Esophagus squamous epithelium (tissue), 4 donors: ENCODE results near the gene OR11H12.
"Not testable (repeated sequence)": the region's sequence is repeated elsewhere in the genome, so short reads cannot be mapped to it uniquely, and the experiment has no call there.

ENCODE experiments used
- POLR2A ChIP-seq, 4 donors: fragments of 450-650 bp; IDR thresholded peaks; one replicate each; pipeline ENCODE4 v1.6.1; 2017; ENCODE audit warnings: antibody characterized with exemption in 4 of 4, mild to moderate bottlenecking in 4 of 4, moderate library complexity in 3 of 4
- TF ChIP-seq, protein P1 (sequence below), 6 experiments: fragments of 450-650 bp in 4 of 6; fragments of 200-600 bp in 2 of 6; sonication (generic) in 2 of 6; IDR thresholded peaks; one replicate each; pipeline ENCODE4 v1.5.1; 2016 to 2019; ENCODE audit warnings: antibody characterized with exemption in 6 of 6, mild to moderate bottlenecking in 4 of 6, moderate library complexity in 4 of 6

DNA sequence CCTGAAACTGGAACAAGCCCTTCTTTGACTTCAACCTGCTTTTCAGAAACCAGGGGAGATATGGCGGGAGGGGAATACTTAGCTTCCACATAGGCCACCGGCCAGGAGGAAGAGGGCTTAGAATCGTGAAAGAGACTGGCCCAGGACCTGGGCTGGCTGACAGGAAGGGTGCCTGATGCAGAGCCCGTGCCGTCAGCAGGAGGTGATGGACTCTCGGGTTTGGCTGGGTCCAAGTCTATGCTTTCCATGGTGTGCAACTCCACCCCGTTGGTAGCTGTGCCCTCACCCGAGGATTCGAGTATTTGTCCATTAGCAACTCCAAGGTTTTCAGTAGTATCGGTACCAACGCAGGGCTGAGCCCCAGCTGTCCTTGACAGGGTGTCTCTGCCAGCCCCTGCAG, 35.1 kb downstream of the OR11H12 start:
- TF ChIP-seq, protein P1, sequence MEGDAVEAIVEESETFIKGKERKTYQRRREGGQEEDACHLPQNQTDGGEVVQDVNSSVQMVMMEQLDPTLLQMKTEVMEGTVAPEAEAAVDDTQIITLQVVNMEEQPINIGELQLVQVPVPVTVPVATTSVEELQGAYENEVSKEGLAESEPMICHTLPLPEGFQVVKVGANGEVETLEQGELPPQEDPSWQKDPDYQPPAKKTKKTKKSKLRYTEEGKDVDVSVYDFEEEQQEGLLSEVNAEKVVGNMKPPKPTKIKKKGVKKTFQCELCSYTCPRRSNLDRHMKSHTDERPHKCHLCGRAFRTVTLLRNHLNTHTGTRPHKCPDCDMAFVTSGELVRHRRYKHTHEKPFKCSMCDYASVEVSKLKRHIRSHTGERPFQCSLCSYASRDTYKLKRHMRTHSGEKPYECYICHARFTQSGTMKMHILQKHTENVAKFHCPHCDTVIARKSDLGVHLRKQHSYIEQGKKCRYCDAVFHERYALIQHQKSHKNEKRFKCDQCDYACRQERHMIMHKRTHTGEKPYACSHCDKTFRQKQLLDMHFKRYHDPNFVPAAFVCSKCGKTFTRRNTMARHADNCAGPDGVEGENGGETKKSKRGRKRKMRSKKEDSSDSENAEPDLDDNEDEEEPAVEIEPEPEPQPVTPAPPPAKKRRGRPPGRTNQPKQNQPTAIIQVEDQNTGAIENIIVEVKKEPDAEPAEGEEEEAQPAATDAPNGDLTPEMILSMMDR (IDR thresholded peaks at IDR 0.05), result not testable (repeated sequence)
- not testable (repeated sequence) for TF ChIP-seq POLR2A (IDR thresholded peaks at IDR 0.05)
